Ascending aorta (tissue), 2 donors: Measurements from ENCODE around the gene KIAA1614. TPM values are rescaled to one million over a fixed set of nuclear protein-coding genes. Genes with fewer than 3 reads are reported as not detected.

ENCODE experiments used
- DNase-seq, 2 donors: peaks; one replicate each; pipeline ENCODE4 v3.0.0-alpha.2; 2019; ENCODE audit warnings: low spot score in 2 of 2
- H3K27ac ChIP-seq, 2 donors: fragments of 200-600 bp; sonication (generic); one replicate each; pipeline ENCODE4 v1.5.1; 2016 to 2017; ENCODE audit warnings: mild to moderate bottlenecking in 1 of 2
- H3K27me3 ChIP-seq: fragments of 200-600 bp; sonication (generic); one replicate; pipeline ENCODE4 v1.5.1; 2017
- H3K36me3 ChIP-seq, 2 donors: fragments of 200-600 bp; sonication (generic); one replicate each; pipeline ENCODE4 v1.5.1; 2016
- H3K4me1 ChIP-seq, 2 donors: fragments of 200-600 bp; sonication (generic); one replicate each; pipeline ENCODE4 v1.5.1; 2016 to 2017; ENCODE audit warnings: mild to moderate bottlenecking in 1 of 2
- H3K4me3 ChIP-seq, 2 donors: fragments of 200-600 bp; sonication (generic); one replicate each; pipeline ENCODE4 v1.5.1; 2016 to 2017; ENCODE audit warnings: mild to moderate bottlenecking in 1 of 2
- H3K9me3 ChIP-seq, 2 donors: fragments of 200-600 bp; sonication (generic); one replicate each; pipeline ENCODE4 v1.5.1; 2016
- intact Hi-C: fragments of 100-400 bp; cut with DNase I; formaldehyde crosslinking; loops from one replicate; pipeline ENCODE4 v1.15.1; 2023
- total RNA-seq: library from RNA; depleted of rRNA; stranded (reverse); fragments of >200 nt; gene quantifications from one replicate; pipeline ENCODE4 v1.1.0, GENCODE V29; 2016
- TF ChIP-seq, protein P1 (sequence below), 3 experiments: fragments of 200-600 bp in 2 of 3; fragments of 450-650 bp in 1 of 3; sonication (generic) in 2 of 3; IDR thresholded peaks; one replicate each; pipeline ENCODE4 v1.5.1; 2016 to 2019; ENCODE audit warnings: antibody characterized with exemption in 3 of 3, mild to moderate bottlenecking in 1 of 3, moderate library complexity in 1 of 3

The KIAA1614 gene
- total RNA-seq, 1 donor from 2014 or later, result 21.9 TPM

DNA sequence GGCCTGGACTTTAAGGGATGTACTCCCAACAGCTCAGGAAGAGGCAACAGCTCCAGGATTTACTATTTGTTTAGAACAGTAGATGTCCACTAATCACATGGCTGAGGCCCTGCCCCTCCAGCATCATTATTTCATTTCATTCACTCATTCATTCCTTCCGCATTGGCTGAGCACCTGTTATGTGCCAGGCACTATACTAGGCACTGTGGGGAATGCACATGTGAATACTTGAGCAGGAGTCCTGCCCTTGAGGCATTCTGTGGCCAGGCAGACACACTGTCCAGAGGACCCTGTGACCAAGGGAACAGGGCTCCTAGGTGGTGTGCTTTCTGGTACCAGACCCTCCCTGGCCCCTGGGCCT lies 24.3 kb downstream of the KIAA1614 start:
- H3K27ac ChIP-seq, result no peak overlapping the region
- DNase-seq, result no peak
- no peak overlapping the region for H3K4me3 ChIP-seq
- peaks cover 33 to 50% of the 10 kb centered on the region in 2 donors for H3K36me3 ChIP-seq
- H3K9me3 ChIP-seq, result no peaks in the 10 kb centered on the region
- no peaks in the 10 kb centered on the region for H3K4me1 ChIP-seq
- no peaks in the 10 kb centered on the region for H3K27me3 ChIP-seq
- intact Hi-C loops, result no loop called here
- TF ChIP-seq, protein P1, sequence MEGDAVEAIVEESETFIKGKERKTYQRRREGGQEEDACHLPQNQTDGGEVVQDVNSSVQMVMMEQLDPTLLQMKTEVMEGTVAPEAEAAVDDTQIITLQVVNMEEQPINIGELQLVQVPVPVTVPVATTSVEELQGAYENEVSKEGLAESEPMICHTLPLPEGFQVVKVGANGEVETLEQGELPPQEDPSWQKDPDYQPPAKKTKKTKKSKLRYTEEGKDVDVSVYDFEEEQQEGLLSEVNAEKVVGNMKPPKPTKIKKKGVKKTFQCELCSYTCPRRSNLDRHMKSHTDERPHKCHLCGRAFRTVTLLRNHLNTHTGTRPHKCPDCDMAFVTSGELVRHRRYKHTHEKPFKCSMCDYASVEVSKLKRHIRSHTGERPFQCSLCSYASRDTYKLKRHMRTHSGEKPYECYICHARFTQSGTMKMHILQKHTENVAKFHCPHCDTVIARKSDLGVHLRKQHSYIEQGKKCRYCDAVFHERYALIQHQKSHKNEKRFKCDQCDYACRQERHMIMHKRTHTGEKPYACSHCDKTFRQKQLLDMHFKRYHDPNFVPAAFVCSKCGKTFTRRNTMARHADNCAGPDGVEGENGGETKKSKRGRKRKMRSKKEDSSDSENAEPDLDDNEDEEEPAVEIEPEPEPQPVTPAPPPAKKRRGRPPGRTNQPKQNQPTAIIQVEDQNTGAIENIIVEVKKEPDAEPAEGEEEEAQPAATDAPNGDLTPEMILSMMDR (IDR thresholded peaks at IDR 0.05), result no peak

DNA sequence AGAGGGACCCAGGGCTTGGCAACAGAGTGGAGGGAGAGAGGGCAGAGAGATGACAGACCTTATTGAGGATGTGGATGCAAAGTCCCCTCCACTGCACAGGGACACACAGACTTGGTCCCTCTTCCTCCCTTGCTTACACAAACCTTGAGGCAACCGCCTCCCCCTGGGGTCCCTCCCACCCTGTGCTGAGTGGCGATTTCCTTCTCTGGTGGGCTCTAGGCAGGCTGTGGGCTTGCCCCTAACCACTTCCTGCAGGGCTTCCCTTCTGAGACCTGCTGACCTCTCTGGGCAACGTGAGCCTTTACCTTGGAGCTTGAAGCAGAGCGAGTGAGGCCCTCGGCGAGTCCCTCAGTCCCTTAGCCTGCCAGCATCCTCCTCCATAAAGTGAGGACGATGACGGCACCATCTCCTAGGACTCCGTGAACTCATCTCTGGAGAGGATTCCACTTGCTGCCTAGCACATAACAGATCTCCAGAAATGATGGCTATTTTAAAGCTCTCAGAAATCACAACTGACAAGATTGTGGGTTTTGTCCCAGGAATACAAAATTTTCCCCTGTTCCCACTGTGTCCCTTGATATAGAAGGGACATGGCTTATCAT lies 25.0 kb downstream of the KIAA1614 start:
- H3K4me1 ChIP-seq, result no peaks in the 10 kb centered on the region
- H3K27me3 ChIP-seq, result no peaks in the 10 kb centered on the region
- H3K4me3 ChIP-seq, result no peak overlapping the region
- H3K9me3 ChIP-seq, result no peaks in the 10 kb centered on the region
- intact Hi-C loops, result no loop called here
- peaks cover 41 to 57% of the 10 kb centered on the region in 2 donors for H3K36me3 ChIP-seq
- H3K27ac ChIP-seq, result no peak overlapping the region
- no peak for DNase-seq
- TF ChIP-seq, protein P1 (IDR thresholded peaks at IDR 0.05), result no peak

DNA sequence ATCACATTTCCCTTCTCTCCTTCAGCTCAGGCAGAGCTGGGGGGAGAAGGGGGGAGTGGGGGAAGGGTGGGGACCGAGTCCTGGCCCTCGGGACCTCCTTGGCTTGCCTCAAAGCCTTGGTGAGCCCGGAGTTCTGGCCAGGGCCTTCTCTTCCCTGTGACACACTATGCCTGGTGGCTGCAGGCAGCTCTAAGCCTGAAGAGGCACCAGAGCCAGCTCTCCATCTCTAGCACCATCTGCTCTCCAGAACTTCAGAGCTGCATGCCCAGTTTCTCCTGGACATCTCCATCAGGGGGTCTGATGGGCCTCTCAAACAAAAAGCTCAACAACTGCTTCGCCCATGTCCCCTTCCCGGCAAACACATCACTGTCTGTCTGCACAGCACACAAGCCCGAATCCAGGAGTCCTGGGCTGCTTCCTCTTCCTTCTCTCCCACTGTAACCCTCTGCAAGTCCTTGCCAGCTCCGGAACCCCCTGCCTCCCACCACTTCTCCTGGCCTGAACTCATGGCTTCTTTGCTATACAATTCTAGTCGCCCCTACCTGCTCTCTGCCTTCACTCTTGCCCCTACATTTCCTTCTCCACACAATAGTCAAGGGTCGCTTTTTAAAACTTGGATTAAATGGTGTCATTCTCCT lies 26.5 kb downstream of the KIAA1614 start:
- Histone ChIP-seq H3K4me3 (no peak overlapping the region), H3K27ac (no peak overlapping the region), H3K36me3 (peaks cover 44 to 57% of the 10 kb centered on the region in 2 donors), H3K4me1 (no peaks in the 10 kb centered on the region), H3K27me3 (no peaks in the 10 kb centered on the region), H3K9me3 (no peaks in the 10 kb centered on the region)
- no peak for DNase-seq
- TF ChIP-seq, protein P1 (IDR thresholded peaks at IDR 0.05), result no peak
- intact Hi-C loops, result no loop called here

DNA sequence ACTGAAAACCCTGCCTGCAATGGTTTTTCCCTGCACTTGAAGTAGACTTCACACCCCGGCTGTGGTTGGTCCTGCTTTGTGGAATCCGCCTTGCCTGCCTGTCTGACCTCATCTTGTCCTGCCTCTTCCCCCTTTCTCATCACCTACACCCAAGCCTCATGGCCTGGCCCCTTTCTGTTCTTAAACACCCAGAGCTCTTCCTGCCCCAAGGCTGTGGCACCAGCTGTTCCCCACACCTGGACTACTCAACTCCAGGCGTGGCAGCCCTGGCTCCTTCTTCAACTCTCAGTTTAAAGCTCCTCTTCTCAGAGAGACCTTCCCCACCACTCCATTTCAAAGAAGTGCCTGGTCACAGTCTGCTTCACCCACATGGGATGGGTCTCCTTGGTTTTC lies 27.0 kb downstream of the KIAA1614 start:
- intact Hi-C loops, result no loop called here
- Histone ChIP-seq H3K9me3 (no peaks in the 10 kb centered on the region), H3K27ac (no peak overlapping the region), H3K27me3 (no peaks in the 10 kb centered on the region), H3K4me1 (no peaks in the 10 kb centered on the region), H3K4me3 (no peak overlapping the region), H3K36me3 (peaks cover 49 to 60% of the 10 kb centered on the region in 2 donors)
- no peak for DNase-seq
- TF ChIP-seq, protein P1 (IDR thresholded peaks at IDR 0.05), result no peak

DNA sequence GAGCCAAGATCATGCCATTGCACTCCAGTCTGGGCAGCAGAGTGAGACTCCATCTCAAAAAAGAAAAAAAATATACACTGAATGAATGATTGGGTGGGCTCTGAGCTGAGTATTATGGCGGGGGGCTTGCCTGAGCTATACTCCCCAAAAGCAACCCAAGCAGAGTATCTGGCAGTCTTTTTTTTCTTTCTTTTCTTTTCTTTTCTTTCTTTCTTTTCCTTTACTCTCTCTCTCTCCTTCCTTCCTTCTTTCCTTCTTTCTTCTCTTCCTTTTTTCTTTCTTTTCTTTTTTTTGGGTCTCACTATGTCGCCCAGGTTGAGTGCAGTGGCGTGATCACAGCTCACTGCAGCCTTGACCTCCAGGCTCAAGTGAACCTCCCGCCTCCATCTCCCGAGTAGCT lies 27.7 kb downstream of the KIAA1614 start:
- TF ChIP-seq, protein P1 (IDR thresholded peaks at IDR 0.05), result no peak
- Histone ChIP-seq H3K27ac (no peak overlapping the region), H3K4me3 (no peak overlapping the region), H3K27me3 (no peaks in the 10 kb centered on the region), H3K9me3 (no peaks in the 10 kb centered on the region), H3K4me1 (no peaks in the 10 kb centered on the region), H3K36me3 (peaks cover 52 to 60% of the 10 kb centered on the region in 2 donors)
- DNase-seq, result no peak
- intact Hi-C loops, result no loop called here
